NT2/D1 (cell line): ENCODE measurements around the gene ACKR3.

Experiments
- DNase-seq: peaks from one replicate; pipeline ENCODE4 v3.0.0-alpha.2; 2011; ENCODE audit warnings: low read depth, low spot score
- H3K27me3 ChIP-seq: 2 replicates; pipeline ENCODE4 v1.6.0; 2011; ENCODE audit warnings: mild to moderate bottlenecking; ENCODE audit not compliant: insufficient read length, insufficient read depth
- H3K36me3 ChIP-seq: 2 replicates; pipeline ENCODE4 v1.6.1; 2011; ENCODE audit warnings: mild to moderate bottlenecking, low read length, mixed read lengths; ENCODE audit not compliant: insufficient read depth, insufficient read length
- H3K4me1 ChIP-seq: 2 replicates; pipeline ENCODE4 v1.5.1; 2011; ENCODE audit not compliant: insufficient read depth, insufficient read length
- H3K4me3 ChIP-seq: 2 replicates; pipeline ENCODE4 v1.5.1; 2011; ENCODE audit warnings: low read depth; ENCODE audit not compliant: insufficient read length
- H3K9ac ChIP-seq: 2 replicates; pipeline ENCODE4 v1.6.0; 2011; ENCODE audit warnings: low read depth; ENCODE audit not compliant: insufficient read length
- H3K9me3 ChIP-seq: 2 replicates; pipeline ENCODE4 v1.5.1; 2011; ENCODE audit warnings: mild to moderate bottlenecking, low read length; ENCODE audit not compliant: insufficient read depth
- SUZ12 ChIP-seq: IDR thresholded peaks from 2 replicates; pipeline ENCODE4 v1.6.1; 2011; ENCODE audit not compliant: insufficient read length, insufficient read depth; ENCODE audit errors: extremely low read depth
- YY1 ChIP-seq: IDR thresholded peaks from 2 replicates; pipeline ENCODE4 v1.6.1; 2011; ENCODE audit not compliant: insufficient read length, insufficient read depth
- ZNF274 ChIP-seq: IDR thresholded peaks from 2 replicates; pipeline ENCODE4 v1.6.1; 2011; ENCODE audit warnings: mild to moderate bottlenecking, low read depth, low read length

The ACKR3 gene

DNA sequence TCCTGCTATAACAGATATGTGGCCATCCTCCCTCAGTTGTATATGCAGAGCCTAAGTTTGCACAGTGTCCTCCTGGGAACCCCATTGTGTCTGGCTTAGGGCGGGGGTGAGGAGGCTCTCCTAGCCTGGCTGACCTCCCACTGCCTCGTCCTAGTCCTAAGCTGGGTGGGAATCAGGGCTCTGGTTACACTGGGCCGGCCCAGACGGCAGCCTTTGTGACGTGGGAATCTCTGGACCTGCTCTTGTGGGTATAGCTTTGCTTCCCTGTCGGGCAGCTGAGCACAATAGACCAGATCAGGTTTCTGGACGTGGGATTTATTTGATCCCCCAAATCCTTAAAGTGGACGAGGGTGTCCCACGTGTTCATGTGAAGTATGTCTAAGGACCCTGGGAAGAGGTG lies 2.9 kb downstream of the ACKR3 start:
- DNase-seq = no peak
- H3K4me1 ChIP-seq = peaks cover 12% of the 10 kb centered on the region
- no peak for TF ChIP-seq SUZ12
- no peaks in the 10 kb centered on the region for H3K9me3 ChIP-seq
- H3K27me3 ChIP-seq = peaks cover 4% of the 10 kb centered on the region
- H3K9ac ChIP-seq = no peak overlapping the region
- H3K36me3 ChIP-seq = peaks cover 30% of the 10 kb centered on the region
- H3K4me3 ChIP-seq = no peak overlapping the region

DNA sequence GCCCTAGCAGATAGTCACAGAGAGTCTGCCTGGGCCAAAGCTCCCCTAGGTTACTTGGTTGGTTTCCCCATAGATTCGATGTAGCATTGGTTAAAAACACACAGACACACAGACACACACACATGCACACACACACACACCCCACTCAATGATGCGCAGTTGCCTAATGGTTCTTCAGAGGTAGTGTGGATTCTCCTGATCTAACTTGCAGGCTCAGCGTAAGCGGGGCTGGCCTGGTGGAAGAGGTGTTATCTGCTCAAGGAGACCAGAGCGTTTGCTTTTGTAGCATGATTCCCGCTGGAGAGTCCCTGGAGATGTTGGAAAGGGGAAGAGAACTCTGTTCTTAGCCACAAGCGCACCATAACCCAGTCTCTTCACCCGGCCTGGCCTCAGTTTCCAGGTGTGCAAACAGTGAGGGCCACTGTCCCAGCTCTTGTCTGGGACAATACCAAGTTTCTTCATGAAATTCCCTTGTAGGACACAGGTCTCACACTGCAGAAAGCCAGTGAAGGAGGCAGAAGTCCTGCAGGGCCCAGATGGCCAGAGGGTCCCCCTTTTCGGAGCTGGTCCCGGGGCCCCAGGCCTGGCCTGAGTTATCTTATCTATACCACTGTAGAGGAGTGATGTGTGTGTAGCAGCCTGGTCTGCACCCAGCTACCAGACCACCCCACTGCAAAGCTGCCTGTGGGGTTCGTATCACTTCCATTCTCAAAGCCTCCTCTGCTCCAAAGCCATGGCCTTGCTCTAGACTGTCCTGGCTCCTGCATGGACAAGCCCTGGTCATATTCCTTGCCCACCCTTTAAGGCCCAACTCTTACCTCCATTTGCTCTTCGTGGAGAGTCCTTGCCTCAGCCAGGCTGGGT lies 3.7 kb downstream of the ACKR3 start:
- Histone ChIP-seq H3K9ac (no peak overlapping the region), H3K4me3 (no peak overlapping the region), H3K9me3 (no peaks in the 10 kb centered on the region), H3K27me3 (peaks cover 4% of the 10 kb centered on the region), H3K36me3 (peaks cover 37% of the 10 kb centered on the region), H3K4me1 (peaks cover 19% of the 10 kb centered on the region)
- TF ChIP-seq ZNF274 (no peak), SUZ12 (no peak), YY1 (no peak)
- DNase-seq = no peak

DNA sequence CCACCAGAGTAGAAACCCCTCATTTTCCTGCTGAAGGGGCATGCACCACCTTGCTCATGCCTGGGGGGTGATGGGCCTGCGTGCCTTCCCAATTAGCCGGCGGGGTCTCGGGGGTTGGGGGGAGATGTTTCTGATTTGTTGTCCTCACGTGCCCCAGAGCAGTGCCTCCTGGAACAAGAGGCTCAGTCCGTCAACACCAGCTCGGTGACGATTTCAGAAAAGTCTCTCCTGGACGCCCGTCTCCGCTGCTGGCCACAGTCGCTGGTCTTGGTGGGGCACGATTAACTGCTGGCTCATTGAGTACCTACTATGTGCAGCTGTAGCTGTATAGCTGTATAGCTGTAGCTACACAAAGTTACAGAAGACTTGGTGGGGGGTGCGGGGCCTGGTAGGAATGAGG lies 4.4 kb downstream of the ACKR3 start:
- DNase-seq = no peak
- H3K4me1 ChIP-seq = peaks cover 23% of the 10 kb centered on the region
- H3K27me3 ChIP-seq = no peaks in the 10 kb centered on the region
- H3K9ac ChIP-seq = no peak overlapping the region
- no peaks in the 10 kb centered on the region for H3K9me3 ChIP-seq
- H3K4me3 ChIP-seq = no peak overlapping the region
- peaks cover 40% of the 10 kb centered on the region for H3K36me3 ChIP-seq
- TF ChIP-seq ZNF274 (no peak), SUZ12 (no peak), YY1 (no peak)

DNA sequence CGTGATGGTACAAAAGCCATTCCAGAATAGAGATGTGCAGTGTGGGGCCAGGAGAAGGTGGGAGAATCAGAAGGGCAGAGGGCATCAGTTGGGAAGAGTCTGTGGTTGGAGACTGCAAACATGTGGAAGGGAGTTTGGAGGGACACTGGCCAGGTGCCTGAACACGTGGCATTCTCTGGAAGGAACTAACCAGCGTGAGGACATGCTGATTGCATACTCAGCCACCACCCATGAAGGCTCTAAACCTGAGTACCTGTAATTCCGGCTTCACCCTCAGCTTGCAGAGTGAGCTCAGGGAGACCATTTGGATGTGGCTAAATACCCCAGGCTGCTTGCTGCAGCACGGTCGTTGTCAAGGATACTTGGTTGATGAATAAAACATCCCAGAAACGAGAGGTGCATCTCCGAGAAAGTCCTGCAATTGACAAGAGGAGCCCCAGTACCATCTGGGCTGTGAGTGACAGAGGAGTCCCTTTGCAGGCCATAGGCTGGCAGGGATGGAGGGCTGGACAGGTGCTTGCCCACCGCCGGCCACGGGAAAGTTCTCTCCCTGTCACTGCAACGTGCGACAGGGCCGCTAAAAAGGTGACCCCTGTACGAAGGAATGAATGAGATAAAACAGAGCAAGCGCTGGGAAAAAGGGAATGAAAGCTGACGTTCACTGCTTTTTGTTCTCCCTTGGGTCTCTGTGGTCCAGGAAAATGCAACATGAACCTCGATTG lies 5.0 kb downstream of the ACKR3 start:
- no peaks in the 10 kb centered on the region for H3K9me3 ChIP-seq
- H3K27me3 ChIP-seq = no peaks in the 10 kb centered on the region
- no peak for DNase-seq
- H3K36me3 ChIP-seq = peaks cover 46% of the 10 kb centered on the region
- TF ChIP-seq YY1 (no peak), ZNF274 (no peak), SUZ12 (no peak)
- no peak overlapping the region for H3K9ac ChIP-seq
- H3K4me3 ChIP-seq = no peak overlapping the region
- H3K4me1 ChIP-seq = peaks cover 27% of the 10 kb centered on the region

DNA sequence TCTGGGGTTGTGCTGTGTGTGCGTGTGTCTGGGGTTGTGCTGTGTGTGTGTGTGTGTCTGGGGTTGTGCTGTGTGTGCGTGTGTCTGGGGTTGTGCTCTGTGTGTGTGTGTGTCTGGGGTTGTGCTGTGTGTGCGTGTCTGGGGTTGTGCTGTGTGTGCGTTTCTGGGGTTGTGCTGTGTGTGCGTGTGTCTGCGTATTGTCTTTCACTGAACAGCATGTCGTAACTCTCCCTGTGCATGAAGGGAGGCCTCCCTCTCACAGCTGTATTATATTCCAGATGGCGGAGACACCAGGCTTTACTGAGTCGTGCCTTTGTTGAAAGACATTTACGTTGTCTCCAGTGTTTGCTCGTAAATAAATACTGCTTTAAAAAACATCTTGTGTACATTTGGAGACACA lies 5.9 kb downstream of the ACKR3 start:
- Histone ChIP-seq H3K9ac (peak overlapping the region; percentile 4), H3K36me3 (peaks cover 53% of the 10 kb centered on the region), H3K27me3 (no peaks in the 10 kb centered on the region), H3K4me1 (peaks cover 27% of the 10 kb centered on the region), H3K4me3 (no peak overlapping the region), H3K9me3 (no peaks in the 10 kb centered on the region)
- DNase-seq = no peak
- TF ChIP-seq SUZ12 (no peak), ZNF274 (no peak), YY1 (no peak)

DNA sequence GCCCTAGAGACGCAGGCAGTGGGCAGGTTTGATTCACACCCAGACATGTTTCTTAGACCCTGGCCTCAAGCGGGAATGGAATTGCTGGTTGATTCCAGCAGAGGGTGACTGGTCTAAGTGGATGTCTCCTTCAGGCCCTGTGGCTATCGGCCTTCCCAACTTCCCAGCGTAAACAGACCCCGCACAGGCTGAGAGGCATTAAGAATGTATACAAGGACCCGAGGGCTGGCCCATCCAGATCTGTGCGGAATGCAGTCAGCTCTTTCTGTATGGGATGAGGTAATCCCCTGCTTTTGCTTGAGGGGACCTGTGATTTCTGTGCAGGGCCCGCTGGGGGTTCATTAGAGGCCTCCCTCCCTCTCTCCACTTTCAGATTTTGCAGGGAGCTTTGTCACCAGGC lies 6.5 kb downstream of the ACKR3 start:
- TF ChIP-seq ZNF274 = no peak
- no peak for TF ChIP-seq YY1
- TF ChIP-seq SUZ12 = no peak
- Histone ChIP-seq H3K4me1 (peaks cover 27% of the 10 kb centered on the region), H3K4me3 (no peak overlapping the region), H3K9ac (peak overlapping the region; percentile 44), H3K27me3 (no peaks in the 10 kb centered on the region), H3K9me3 (no peaks in the 10 kb centered on the region), H3K36me3 (peaks cover 59% of the 10 kb centered on the region)
- DNase-seq = peak; percentile 84

DNA sequence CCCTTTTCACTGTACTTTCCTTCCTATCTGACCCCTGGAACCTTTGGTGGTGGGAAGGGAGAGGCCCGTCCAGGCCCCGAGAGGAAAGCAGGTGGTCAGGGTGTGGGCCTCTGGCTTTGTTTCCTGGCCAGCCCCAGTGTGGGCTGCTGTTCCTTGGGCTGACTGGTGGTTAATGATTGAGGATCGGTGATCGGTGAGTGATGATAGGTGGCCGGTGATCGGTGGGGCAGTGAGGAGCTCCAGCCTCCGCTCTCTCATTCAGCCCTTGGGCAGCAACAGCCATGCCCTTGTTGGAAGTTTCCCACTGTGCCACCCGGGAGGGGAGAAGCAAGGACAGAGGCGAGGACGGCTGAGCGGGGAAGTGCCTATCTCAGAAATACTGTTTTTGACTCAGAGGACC lies 7.3 kb downstream of the ACKR3 start:
- TF ChIP-seq YY1 (no peak), SUZ12 (no peak), ZNF274 (no peak)

More for the DNA sequence above, 7.3 kb downstream of the ACKR3 start:
- no peak for DNase-seq
- Histone ChIP-seq H3K9ac (no peak overlapping the region), H3K4me3 (no peak overlapping the region), H3K36me3 (peaks cover 64% of the 10 kb centered on the region), H3K9me3 (no peaks in the 10 kb centered on the region), H3K4me1 (peaks cover 27% of the 10 kb centered on the region), H3K27me3 (no peaks in the 10 kb centered on the region)
